NCI-H748 (cell line): Measurements from ENCODE around the gene KDM2A.

Experiments
- DNase-seq: peaks from one replicate; lab custom pipeline; 2025; ENCODE audit not compliant: unreplicated experiment; lab: John Stamatoyannopoulos, UW

KDM2A gene

GRCh38 chr11:67282876-67283371, 163.9 kb downstream of the KDM2A start:
- DNase-seq: no peak

GRCh38 chr11:67283481-67283963, 164.5 kb downstream of the KDM2A start:
- no peak for DNase-seq

GRCh38 chr11:67284811-67285540, 165.9 kb downstream of the KDM2A start:
- no peak for DNase-seq

DNA sequence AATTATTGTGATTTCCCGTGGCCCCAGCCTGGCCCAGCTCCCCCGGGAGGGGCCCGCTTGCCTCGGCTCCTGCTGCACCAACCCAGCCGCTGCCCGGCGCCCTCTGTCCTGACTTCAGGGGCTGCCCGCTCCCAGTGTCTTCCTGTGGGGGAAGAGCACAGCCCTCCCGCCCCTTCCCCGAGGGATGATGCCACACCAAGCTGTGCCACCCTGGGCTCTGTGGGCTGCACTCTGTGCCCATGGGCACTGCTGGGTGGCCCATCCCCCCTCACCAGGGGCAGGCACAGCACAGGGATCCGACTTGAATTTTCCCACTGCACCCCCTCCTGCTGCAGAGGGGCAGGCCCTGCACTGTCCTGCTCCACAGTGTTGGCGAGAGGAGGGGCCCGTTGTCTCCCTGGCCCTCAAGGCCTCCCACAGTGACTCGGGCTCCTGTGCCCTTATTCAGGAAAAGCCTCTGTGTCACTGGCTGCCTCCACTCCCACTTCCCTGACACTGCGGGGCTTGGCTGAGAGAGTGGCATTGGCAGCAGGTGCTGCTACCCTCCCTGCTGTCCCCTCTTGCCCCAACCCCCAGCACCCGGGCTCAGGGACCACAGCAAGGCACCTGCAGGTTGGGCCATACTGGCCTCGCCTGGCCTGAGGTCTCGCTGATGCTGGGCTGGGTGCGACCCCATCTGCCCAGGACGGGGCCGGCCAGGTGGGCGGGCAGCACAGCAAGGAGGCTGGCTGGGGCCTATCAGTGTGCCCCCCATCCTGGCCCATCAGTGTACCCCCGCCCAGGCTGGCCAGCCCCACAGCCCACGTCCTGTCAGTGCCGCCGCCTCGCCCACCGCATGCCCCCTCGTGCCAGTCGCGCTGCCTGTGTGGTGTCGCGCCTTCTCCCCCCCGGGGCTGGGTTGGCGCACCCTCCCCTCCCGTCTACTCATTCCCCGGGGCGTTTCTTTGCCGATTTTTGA, 166.8 kb downstream of the KDM2A start:
- DNase-seq: no peak

- DNase-seq: no peak
These were observed 167.7 kb downstream of the KDM2A start for GRCh38 chr11:67286621-67287333.

DNA sequence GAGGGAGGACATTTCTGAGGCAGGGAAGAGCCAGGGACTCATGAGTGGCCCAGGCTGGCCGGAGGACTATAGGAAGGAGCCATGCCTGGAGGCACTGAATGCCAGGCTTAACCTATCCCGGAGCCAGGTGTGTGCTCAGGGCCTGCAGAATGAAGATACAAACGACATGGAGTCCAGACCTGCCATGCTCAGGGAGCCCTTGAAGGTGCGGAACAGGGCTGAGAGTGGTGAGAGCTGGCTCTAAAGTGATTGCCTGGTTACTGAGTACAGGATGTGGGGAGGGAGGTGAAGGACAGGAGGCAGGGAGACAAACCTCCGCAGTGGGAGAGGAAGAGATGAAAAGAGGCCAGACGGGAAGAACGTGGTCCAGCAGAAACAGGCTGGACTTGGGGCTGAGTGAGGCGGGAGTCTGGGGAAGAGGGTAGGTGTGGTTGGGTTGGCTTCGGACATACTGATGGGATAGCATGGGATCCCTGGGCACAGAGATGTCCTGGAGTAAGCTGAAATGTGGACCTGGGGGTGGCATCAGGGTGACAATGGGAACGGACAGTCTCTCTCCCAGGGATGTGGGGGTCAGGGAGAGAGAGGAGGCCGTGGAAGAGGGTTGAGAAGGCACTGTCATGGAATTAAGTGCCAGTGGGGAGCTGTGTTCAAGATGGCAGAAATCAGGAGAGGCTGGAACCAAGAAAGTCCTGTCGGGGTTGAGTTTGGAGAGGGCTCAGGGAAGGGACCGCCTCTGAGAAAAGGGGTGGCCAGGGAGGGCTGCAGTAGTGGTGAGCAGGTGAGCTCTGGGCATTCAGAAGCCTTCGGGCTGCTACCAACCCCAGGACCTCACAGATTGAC, 168.5 kb downstream of the KDM2A start:
- DNase-seq: no peak

DNA sequence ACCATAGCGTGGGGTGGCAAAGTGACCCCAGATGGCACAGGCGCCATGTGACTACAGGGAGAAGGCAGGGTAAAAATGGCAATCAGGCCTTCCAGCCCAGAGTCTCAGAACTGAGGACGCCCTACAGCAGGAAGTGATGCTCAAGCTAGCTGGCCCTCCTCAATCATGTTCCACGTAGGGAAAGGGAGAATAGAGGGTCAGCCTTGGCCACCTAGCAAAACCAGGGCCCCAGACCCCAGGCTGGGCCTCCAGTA, 169.1 kb downstream of the KDM2A start:
- DNase-seq: no peak

GRCh38 chr11:67288452-67289225, 169.6 kb downstream of the KDM2A start:
- DNase-seq: peak; percentile 91

DNA sequence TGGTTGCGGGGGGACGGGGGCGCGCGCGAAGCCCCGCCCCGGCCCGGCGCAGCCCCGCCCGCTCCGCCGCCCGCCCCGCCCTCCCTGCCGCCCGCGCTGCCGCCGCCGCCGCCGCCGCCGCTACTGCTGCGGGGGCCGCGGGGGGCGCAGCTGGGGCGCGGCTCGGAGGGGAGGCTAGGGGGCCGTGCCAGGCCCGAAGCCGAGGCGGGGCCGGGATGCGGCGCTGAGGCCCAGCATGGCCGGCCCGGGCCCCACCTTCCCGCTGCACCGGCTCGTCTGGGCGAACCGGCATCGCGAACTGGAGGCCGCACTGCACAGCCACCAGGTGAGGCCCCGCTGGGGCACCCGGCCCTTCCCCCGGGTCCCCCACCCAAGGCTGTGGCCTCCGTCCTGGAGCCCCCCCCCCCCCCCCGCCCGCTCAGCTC, 170.2 kb downstream of the KDM2A start, which contains the start of gene ANKRD13D:
ANKRD13D (plus strand) TSS at position 78 of the 425 bp plus-strand sequence; CDS start at position 236, 158 bp downstream.
- DNase-seq: peak; percentile 88

GRCh38 chr11:67289651-67290479, 170.8 kb downstream of the KDM2A start:
- DNase-seq: peak; percentile 53

- DNase-seq: no peak
These were observed 171.7 kb downstream of the KDM2A start for GRCh38 chr11:67290801-67291200.

- no peak for DNase-seq
These were observed 172.7 kb downstream of the KDM2A start for GRCh38 chr11:67291481-67292381.

DNA sequence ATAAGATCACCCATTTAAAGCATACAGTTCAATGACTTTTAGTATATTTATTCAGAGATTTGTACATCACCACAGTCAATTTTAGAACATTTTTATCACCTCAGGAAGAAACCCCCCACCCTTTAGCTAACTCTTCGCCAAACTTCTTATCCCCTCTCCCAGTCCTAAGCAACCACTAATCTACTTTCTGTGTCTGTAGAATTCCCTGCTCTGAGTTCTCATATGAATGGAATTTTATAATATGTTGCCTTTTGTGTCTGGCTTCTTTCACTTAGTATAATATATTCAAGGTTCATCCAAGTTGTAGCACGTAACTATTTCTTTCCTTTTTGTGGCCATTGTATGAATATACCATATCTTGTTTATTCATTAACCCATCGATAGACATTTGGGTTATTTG, 173.6 kb downstream of the KDM2A start:
- no peak for DNase-seq

DNA sequence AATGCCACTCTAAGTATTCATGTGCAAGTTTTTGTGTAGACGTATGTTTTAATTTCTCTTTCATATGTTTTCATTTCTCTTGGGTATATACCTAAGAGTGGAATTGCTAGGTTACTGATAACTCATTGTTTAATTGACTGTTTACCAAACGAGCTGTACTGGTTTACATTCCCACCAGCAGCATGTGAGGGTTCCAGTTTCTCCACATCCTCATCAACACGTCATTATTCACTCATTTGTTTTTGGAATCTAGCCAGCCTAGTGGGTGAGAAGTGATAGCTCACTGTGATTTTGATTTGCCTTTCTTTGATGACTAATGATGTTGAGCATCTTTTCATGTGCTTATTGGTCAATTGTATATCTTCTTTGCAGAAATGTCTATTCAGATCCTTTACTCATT, 174.0 kb downstream of the KDM2A start:
- DNase-seq: peak; percentile 43

DNA sequence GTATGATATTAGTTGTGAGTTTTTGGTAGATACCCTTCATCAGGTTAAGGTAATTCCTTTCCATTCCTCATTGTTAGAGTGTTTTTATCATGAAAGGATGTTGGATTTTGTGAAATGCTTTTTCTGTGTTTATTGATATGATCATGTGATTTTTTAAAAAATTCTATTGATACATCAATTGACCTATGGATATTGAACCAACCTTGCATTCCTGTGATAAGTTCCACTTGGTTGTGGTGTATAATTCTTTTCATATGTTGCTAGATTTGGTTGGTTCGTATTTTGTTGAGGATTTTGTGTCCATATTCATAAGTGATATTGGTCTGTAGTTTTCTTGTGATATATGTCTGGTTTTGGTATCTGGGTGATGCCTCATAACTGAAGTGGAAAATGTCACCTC, 176.8 kb downstream of the KDM2A start:
- DNase-seq: peak; percentile 21

DNA sequence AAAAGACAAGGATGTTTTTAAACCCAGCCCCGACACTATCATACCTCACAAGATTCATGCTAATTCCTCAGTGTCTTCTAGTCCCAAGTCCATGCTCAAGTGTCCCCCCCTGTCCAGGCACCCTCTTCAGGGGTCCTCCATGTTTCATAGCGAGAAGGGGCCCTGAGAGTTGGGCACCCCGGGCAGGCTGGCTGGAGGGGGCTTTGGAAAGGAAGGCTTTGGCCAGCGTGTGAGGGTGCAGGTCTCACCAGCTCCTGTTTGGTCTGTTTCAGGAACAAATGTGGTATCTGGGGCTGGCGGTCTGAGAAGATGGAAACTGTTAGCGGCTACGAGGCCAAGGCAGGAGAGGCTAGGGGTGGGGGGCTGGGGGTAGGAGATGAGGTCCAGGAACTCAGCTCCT, 179.7 kb downstream of the KDM2A start:
- DNase-seq: no peak

DNA sequence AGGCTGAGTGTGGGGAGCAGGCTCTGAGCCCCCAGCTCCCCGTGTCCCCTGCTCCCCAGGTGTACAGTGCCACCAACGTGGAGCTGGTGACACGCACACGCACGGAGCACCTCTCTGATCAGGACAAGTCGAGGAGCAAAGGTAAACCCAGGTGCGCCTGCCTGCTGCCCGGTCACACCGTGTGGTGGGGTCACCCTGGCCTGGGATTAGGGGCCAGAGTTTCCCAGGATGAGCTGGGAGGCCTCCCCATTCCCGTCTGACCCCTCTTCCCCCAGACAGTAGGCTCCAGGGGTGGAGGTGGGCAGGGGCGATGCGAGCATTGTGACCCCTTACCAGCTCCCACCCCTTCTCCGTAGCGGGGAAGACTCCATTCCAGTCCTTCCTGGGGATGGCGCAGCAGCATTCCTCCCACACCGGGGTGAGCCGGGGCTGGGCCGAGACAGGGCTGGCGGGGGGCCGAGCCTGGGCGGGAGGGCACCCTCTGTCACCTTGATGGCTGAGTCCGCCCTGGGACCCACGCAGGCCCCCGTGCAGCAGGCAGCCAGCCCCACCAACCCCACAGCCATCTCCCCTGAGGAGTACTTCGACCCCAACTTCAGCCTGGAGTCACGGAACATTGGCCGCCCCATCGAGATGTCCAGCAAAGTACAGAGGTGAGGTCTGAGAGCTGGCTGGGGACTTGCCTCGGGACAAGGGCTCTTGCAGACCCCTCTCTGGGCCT, 180.6 kb downstream of the KDM2A start:
- DNase-seq: no peak
